ENCODE results near the gene CATSPERD.
A peak's percentile ranks its signal among the peaks of the same experiment; 100 is the strongest.

CATSPERD gene

GRCh38 chr19:5826531-5827341 is 106.3 kb downstream of the CATSPERD start:
- no peak for DNase-seq (ENCODE audit: low read depth in 2 of 2)

GRCh38 chr19:5827342-5827890 is 107.0 kb downstream of the CATSPERD start:
- DNase-seq (ENCODE audit: low read depth in 2 of 2): no peak

- peak; percentile 88 to 91 for DNase-seq (ENCODE audit: low read depth in 2 of 2)
Observed at GRCh38 chr19:5827891-5828660, 107.6 kb downstream of the CATSPERD start.

Data from fibroblast of skin of left quadriceps (primary cell).